GM12872 (cell line): ENCODE measurements around the gene RAB3GAP2.

ENCODE experiments used
- CTCF ChIP-seq: IDR thresholded peaks from 3 replicates; pipeline ENCODE4 v1.5.1; 2011; ENCODE audit warnings: low read depth, mild to moderate bottlenecking, low read length, moderate library complexity; ENCODE audit not compliant: insufficient read depth

RAB3GAP2 gene

GRCh38 chr1:220315070-220315839 is 43.0 kb upstream of the RAB3GAP2 start:
- TF ChIP-seq CTCF = no peak

- no peak for TF ChIP-seq CTCF
Observed at GRCh38 chr1:220313576-220313975, 41.3 kb upstream of the RAB3GAP2 start.

- no peak for TF ChIP-seq CTCF
Observed at GRCh38 chr1:220307607-220308006, 35.4 kb upstream of the RAB3GAP2 start.

GRCh38 chr1:220306339-220306738 is 34.1 kb upstream of the RAB3GAP2 start:
- TF ChIP-seq CTCF = no peak

- TF ChIP-seq CTCF = no peak
Observed at GRCh38 chr1:220303871-220304270, 31.6 kb upstream of the RAB3GAP2 start.

- TF ChIP-seq CTCF = no peak
Observed at GRCh38 chr1:220301630-220302029, 29.4 kb upstream of the RAB3GAP2 start.

GRCh38 chr1:220300442-220301121 is 28.3 kb upstream of the RAB3GAP2 start:
- no peak for TF ChIP-seq CTCF
